GM10248 (cell line): ENCODE data around the gene RNU5B-1.
"Not testable (repeated sequence)": the region's sequence is repeated elsewhere in the genome, so short reads cannot be mapped to it uniquely, and the experiment has no call there.

Experiments used
- CTCF ChIA-PET: fragments of 300-600 bp; sonication (Branson Sonifier 250); formaldehyde crosslinking; extraction: SDS; loops from one replicate; lab custom pipeline; 2021; ENCODE audit warnings: antibody characterized with exemption; lab: Yijun Ruan, JAX
- POLR2A ChIA-PET: fragments of 350-650 bp; sonication (Branson Sonifier 250); formaldehyde crosslinking; extraction: SDS; loops from one replicate; lab custom pipeline; 2020; ENCODE audit warnings: antibody characterized with exemption; lab: Yijun Ruan, JAX
- DNase-seq: peaks from one replicate; pipeline ENCODE4 v3.0.0; 2012; ENCODE audit errors: extremely low spot score
- TF ChIP-seq, protein P1 (sequence below): IDR thresholded peaks from 2 replicates; pipeline ENCODE4 v1.5.1; 2012; ENCODE audit warnings: mild to moderate bottlenecking, low read depth; ENCODE audit errors: extremely low read depth, missing control alignments, control extremely low read depth

Gene RNU5B-1

GRCh38 chr15:65342493-65342892 is 38.0 kb downstream of the RNU5B-1 start:
- ChIA-PET CTCF (no interaction called here), POLR2A (no interaction called here)
- no peak for DNase-seq
- TF ChIP-seq, protein P1, sequence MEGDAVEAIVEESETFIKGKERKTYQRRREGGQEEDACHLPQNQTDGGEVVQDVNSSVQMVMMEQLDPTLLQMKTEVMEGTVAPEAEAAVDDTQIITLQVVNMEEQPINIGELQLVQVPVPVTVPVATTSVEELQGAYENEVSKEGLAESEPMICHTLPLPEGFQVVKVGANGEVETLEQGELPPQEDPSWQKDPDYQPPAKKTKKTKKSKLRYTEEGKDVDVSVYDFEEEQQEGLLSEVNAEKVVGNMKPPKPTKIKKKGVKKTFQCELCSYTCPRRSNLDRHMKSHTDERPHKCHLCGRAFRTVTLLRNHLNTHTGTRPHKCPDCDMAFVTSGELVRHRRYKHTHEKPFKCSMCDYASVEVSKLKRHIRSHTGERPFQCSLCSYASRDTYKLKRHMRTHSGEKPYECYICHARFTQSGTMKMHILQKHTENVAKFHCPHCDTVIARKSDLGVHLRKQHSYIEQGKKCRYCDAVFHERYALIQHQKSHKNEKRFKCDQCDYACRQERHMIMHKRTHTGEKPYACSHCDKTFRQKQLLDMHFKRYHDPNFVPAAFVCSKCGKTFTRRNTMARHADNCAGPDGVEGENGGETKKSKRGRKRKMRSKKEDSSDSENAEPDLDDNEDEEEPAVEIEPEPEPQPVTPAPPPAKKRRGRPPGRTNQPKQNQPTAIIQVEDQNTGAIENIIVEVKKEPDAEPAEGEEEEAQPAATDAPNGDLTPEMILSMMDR: no peak

- no peak for DNase-seq
- TF ChIP-seq, protein P1: no peak
- POLR2A ChIA-PET: no interaction called here
- CTCF ChIA-PET: interaction anchor here (0.7 kb wide), 1 partner anchor 42 kb away, joined by 3 read pairs; no protein-coding TSS in a partner anchor
These were observed 39.0 kb downstream of the RNU5B-1 start for GRCh38 chr15:65343374-65343981.

DNA sequence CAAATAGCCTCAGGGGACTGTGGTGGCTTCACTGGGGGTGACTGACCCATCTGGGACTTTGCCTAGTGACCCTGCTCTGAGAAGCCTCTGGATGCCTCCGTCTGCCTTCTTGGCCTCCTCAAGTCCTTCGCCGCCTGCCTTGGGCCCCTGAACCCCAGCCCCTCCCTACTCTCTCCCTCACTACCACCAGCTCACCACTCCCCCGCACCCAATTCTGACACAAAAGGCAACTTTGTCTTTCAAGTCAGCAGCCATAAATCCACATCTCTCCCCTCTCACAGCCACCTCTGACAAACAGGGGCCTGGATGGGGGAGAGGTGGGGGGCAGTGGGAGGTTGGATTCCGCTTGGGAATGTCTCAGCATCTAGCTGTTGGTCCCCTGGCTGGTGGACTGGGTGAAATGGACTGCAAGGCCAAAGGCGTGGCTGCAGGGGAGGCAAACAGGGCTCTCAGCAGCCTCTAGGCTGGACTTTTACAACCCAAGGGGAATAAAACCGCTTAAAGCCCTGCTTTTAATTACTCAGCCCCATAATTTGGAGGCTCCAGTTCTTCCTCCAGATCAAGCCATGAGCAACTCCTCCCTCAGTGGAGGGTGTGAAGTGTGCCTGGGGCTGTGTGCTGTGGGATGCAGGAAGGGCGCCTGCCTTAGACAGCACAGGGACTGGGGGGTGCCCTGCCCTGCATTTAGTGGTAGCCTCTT is 39.9 kb downstream of the RNU5B-1 start:
- ChIA-PET CTCF (no interaction called here), POLR2A (no interaction called here)
- DNase-seq: no peak
- TF ChIP-seq, protein P1: no peak

DNA sequence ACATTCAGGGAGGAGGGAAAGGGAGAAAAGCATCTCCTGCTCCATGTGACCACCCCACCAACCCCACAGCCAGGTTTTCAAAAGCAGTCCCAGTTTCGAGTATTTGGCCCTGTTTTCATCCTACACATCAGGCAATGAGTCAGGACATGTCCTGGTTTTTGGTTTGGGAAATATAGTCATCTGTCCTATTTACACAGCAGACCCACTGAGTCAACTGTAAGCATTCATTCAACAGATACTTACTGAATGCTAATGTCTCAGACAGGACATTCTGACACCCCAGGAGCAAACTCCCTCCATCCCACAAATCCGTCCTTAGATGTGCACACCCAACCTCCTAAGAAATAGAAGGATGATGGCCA is 40.4 kb downstream of the RNU5B-1 start:
- CTCF ChIA-PET: no interaction called here
- DNase-seq: no peak
- TF ChIP-seq, protein P1: no peak
- POLR2A ChIA-PET: no interaction called here

DNA sequence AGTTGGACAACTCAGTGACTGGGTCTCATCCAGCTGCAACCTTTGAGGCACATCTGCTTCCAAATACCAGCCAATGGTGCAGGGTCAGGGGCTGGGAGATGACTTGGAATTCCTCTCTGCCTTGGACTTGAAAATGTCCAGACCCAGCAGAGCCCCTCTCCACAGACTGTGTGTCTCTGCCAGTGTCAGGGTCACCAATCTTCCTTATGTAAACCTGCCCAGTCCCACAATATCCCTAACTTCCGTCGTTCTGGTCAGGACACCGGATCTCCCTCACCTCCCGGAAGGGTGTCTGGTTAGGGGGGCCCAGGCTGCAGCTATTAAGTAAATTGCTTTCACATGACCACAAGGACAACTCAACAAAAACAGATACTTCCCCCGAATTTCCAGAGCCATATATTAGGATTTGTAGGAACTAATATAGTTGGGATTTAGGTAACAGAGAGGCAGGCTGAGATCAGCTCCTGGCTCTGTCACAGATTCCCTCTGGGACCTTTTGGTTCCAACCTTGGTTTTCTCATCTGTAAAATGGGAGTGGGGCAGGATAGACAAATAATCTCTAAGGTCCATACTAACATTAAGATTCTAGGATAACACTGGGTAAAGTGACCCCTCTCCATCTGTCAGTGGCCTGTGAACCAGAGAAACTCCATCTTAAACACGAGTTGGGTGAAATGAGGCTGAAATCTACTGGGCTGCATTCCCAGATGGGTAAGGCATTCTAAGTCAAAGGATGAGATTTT is 42.5 kb downstream of the RNU5B-1 start:
- TF ChIP-seq, protein P1: no peak
- POLR2A ChIA-PET: no interaction called here
- CTCF ChIA-PET: interaction anchor here (1.6 kb wide), 1 partner anchor 38 kb away, joined by 5 read pairs; no protein-coding TSS in a partner anchor
- no peak for DNase-seq

- CTCF ChIA-PET: interaction anchor here (2.4 kb wide), 1 partner anchor 38 kb away, joined by 13 read pairs; no protein-coding TSS in a partner anchor
- DNase-seq, POLR2A ChIA-PET: not testable (repeated sequence)
These were observed 43.3 kb downstream of the RNU5B-1 start for GRCh38 chr15:65347756-65348155.
